GM12891 (cell line): ENCODE data around the gene SAMMSON.

ENCODE experiments used
- PAX5 ChIP-seq: IDR thresholded peaks from 2 replicates; pipeline ENCODE4 v1.6.1; 2011; ENCODE audit warnings: low read length, moderate library complexity, mild to moderate bottlenecking; ENCODE audit not compliant: insufficient read depth, severe bottlenecking
- POLR2A ChIP-seq: IDR thresholded peaks from 2 replicates; pipeline ENCODE4 v1.6.1; 2011; ENCODE audit warnings: low read depth, low read length, control low read depth
- POLR2AphosphoS5 ChIP-seq: IDR thresholded peaks from 2 replicates; pipeline ENCODE4 v1.6.1; 2011; ENCODE audit warnings: low read depth, low read length, control low read depth
- SPI1 ChIP-seq: IDR thresholded peaks from 2 replicates; pipeline ENCODE4 v1.6.1; 2011; ENCODE audit warnings: low read depth, low read length, control low read depth
- TAF1 ChIP-seq: IDR thresholded peaks from 2 replicates; pipeline ENCODE4 v1.6.1; 2011; ENCODE audit warnings: low read depth, low read length, control low read depth

GRCh38 chr3:70071138-70071537 is 71.6 kb downstream of the SAMMSON start:
- no peak for TF ChIP-seq POLR2A
- TF ChIP-seq POLR2AphosphoS5, result no peak
- no peak for TF ChIP-seq TAF1
- TF ChIP-seq SPI1, result no peak
- TF ChIP-seq PAX5, result no peak
